Liver (tissue), 9 donors: ENCODE results near the gene PMS1. TPM values are rescaled to one million over a fixed set of nuclear protein-coding genes. Genes with fewer than 3 reads are reported as not detected.

Experiments
- DNase-seq: peaks from one replicate; pipeline ENCODE4 v3.0.0-alpha.2; 2017; ENCODE audit warnings: low spot score
- H3K27ac ChIP-seq, 2 donors: one replicate each; pipeline ENCODE4 v1.7.0; 2013; ENCODE audit warnings: inconsistent platforms in 2 of 2, low read length in 2 of 2, control low read depth in 1 of 2, low read depth in 1 of 2, mild to moderate bottlenecking in 1 of 2
- H3K27me3 ChIP-seq, 4 donors: one replicate each; pipeline versions ENCODE4 v1.6.1 to v1.7.0; 2013; ENCODE audit warnings: low read length in 3 of 4, inconsistent platforms in 1 of 4, mild to moderate bottlenecking in 1 of 4, moderate library complexity in 1 of 4; ENCODE audit not compliant: control insufficient read depth in 4 of 4, insufficient read depth in 4 of 4
- H3K36me3 ChIP-seq, 4 donors: one replicate each; pipeline versions ENCODE4 v1.6.1 to v1.7.0; 2013; ENCODE audit warnings: low read length in 3 of 4, mild to moderate bottlenecking in 3 of 4, low read depth in 1 of 4, moderate library complexity in 1 of 4; ENCODE audit not compliant: control insufficient read depth in 4 of 4, insufficient read depth in 3 of 4
- H3K4me1 ChIP-seq, 4 donors: one replicate each; pipeline versions ENCODE4 v1.6.1 to v1.7.0; 2013; ENCODE audit warnings: low read length in 3 of 4, mild to moderate bottlenecking in 3 of 4, moderate library complexity in 1 of 4; ENCODE audit not compliant: control insufficient read depth in 4 of 4, insufficient read depth in 4 of 4
- H3K4me3 ChIP-seq, 3 donors: one replicate each; pipeline versions ENCODE4 v1.6.1 to v1.7.0; 2013; ENCODE audit warnings: low read length in 3 of 3, control low read depth in 1 of 3, low read depth in 1 of 3, mild to moderate bottlenecking in 1 of 3
- H3K9ac ChIP-seq, 2 donors: one replicate each; pipeline ENCODE4 v1.7.0; 2013; ENCODE audit warnings: low read length in 2 of 2, mild to moderate bottlenecking in 2 of 2, moderate library complexity in 2 of 2, control low read depth in 1 of 2, low read depth in 1 of 2
- H3K9me3 ChIP-seq, 4 donors: one replicate each; pipeline versions ENCODE4 v1.6.1 to v1.7.0; 2013; ENCODE audit warnings: low read length in 3 of 4; ENCODE audit not compliant: control insufficient read depth in 4 of 4
- ATF3 ChIP-seq: IDR thresholded peaks from 2 replicates; pipeline ENCODE4 v1.6.1; 2016; ENCODE audit warnings: antibody characterized with exemption
- EGR1 ChIP-seq, 2 donors: IDR thresholded peaks; 2 replicates each; pipeline ENCODE4 v1.6.1; 2016 to 2018; ENCODE audit warnings: antibody characterized with exemption in 2 of 2, low read depth in 2 of 2
- FOXA1 ChIP-seq: IDR thresholded peaks from 2 replicates; pipeline ENCODE4 v1.6.1; 2016; ENCODE audit warnings: antibody characterized with exemption
- FOXA2 ChIP-seq: IDR thresholded peaks from 2 replicates; pipeline ENCODE4 v1.6.1; 2016; ENCODE audit warnings: antibody characterized with exemption
- HNF4A ChIP-seq, 2 donors: conservative IDR thresholded peaks; 2 replicates each; pipeline ENCODE4 v1.6.1; 2016; ENCODE audit warnings: antibody characterized with exemption in 2 of 2, mild to moderate bottlenecking in 2 of 2
- HNF4G ChIP-seq: IDR thresholded peaks from 2 replicates; pipeline ENCODE4 v1.6.1; 2016; ENCODE audit warnings: antibody characterized with exemption
- MAX ChIP-seq: IDR thresholded peaks from 2 replicates; pipeline ENCODE4 v1.6.1; 2016; ENCODE audit warnings: antibody characterized with exemption
- NR2F2 ChIP-seq: IDR thresholded peaks from 2 replicates; pipeline ENCODE4 v1.6.1; 2016; ENCODE audit warnings: antibody characterized with exemption
- RAD21 ChIP-seq, 2 donors: IDR thresholded peaks; 2 replicates each; pipeline ENCODE4 v1.6.1; 2016; ENCODE audit warnings: antibody characterized with exemption in 2 of 2, mild to moderate bottlenecking in 2 of 2
- RXRA ChIP-seq, 2 donors: IDR thresholded peaks; 2 replicates each; pipeline ENCODE4 v1.6.1; 2017 to 2018; ENCODE audit warnings: antibody characterized with exemption in 2 of 2, mild to moderate bottlenecking in 1 of 2
- SP1 ChIP-seq: IDR thresholded peaks from 2 replicates; pipeline ENCODE4 v1.6.1; 2018; ENCODE audit warnings: antibody characterized with exemption, mild to moderate bottlenecking
- TAF1 ChIP-seq: conservative IDR thresholded peaks from 2 replicates; pipeline ENCODE4 v1.6.1; 2016; ENCODE audit warnings: antibody characterized with exemption, mild to moderate bottlenecking
- YY1 ChIP-seq: IDR thresholded peaks from 2 replicates; pipeline ENCODE4 v1.6.1; 2016; ENCODE audit warnings: antibody characterized with exemption, mild to moderate bottlenecking
- WGBS: extraction: QIAGEN DNeasy Blood & Tissue Kit; methylation state at CpG from one replicate; pipeline ENCODE4 v1.1.7; 2013; 5-methylcytosine and 5-hydroxymethylcytosine counted together
- polyA plus RNA-seq, 2 donors: library from polyadenylated mRNA; stranded (reverse) in 1 of 2; unstranded in 1 of 2; fragments of 200-250 nt in 1 of 2; fragments of >200 nt in 1 of 2; fragmentation: Nextera tagmentation in 1 of 2; extraction: Ambion mirVana in 1 of 2; gene quantifications; one replicate each; pipeline versions ENCODE4 v1.2.1 to v1.2.3, GENCODE V29; 2013 to 2015
- total RNA-seq, 2 donors: library from RNA; depleted of rRNA; stranded (reverse); fragments of >200 nt; gene quantifications; one replicate each; pipeline ENCODE4 v1.2.3, GENCODE V29; 2014
- TF ChIP-seq, protein P1 (sequence below): fragments of 150-350 bp; IDR thresholded peaks from 2 replicates; pipeline ENCODE4 v1.5.1; 2017; ENCODE audit warnings: improper control_type of control experiment, low read depth, low read length; ENCODE audit not compliant: missing input control
- TF ChIP-seq, protein P2 (sequence below): IDR thresholded peaks from 2 replicates; pipeline ENCODE4 v1.6.1; 2016; ENCODE audit warnings: antibody characterized with exemption, mild to moderate bottlenecking
- donor health status: healthy.
- donor health status: healthy.
- donor health status: healthy.
- donor health status: healthy.
- donor health status: healthy.

The PMS1 gene
- total and polyA plus RNA-seq, 4 donors: 3.0 to 19.2 (median 8.7) TPM

DNA sequence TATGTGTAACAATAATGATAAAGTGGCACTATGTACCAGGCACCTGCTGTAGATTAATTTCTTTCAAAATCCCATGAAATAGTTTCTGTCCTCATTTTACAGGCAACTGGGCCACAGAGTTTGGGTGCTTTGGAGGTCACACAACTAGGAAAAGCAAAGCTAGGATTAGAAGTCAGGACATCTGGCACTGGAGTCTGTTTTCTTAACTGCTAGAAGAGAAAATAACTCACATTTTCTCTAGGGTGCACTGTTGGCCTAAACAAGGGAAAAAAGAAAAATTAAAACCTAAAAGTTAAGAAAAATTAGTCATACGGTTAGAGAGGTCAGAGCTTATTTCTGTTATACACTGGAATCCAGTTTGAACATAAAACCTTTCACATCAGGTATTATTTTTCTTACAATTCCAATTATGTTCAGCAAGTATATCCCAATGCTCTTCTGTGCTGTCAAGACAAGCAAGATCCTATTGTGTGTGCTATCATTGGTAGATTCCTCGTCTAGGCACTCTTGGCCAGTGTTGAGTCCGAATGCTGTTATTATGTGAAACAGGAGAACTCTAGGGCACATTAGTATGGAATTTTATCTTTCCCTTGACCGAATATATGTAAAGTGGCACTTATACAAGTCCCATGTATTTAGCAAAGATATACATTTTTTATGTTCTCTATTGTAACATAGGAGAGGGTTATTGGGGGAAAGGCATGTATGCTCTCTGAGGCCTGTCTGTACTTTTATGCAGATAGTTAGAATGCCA, 20.2 kb upstream of the PMS1 start:
- H3K4me3 ChIP-seq: no peak overlapping the region
- no peak overlapping the region for H3K27ac ChIP-seq
- no peaks in the 10 kb centered on the region for H3K9me3 ChIP-seq
- H3K27me3 ChIP-seq: no peaks in the 10 kb centered on the region
- H3K9ac ChIP-seq: no peak overlapping the region
- TF ChIP-seq RAD21 (IDR thresholded peaks at IDR 0.05): no peak
- no peak for TF ChIP-seq YY1
- no peak for TF ChIP-seq HNF4G
- no peak for TF ChIP-seq FOXA2
- no peak for TF ChIP-seq MAX
- no peak for TF ChIP-seq FOXA1
- WGBS: 91% methylated on average over 4 of the region's 4 CpGs
- H3K36me3 ChIP-seq: peaks cover 0 to 12% (median 1%) of the 10 kb centered on the region in 4 donors
- DNase-seq: no peak
- peaks cover 0 to 17% (median 15%) of the 10 kb centered on the region in 4 donors for H3K4me1 ChIP-seq

DNA sequence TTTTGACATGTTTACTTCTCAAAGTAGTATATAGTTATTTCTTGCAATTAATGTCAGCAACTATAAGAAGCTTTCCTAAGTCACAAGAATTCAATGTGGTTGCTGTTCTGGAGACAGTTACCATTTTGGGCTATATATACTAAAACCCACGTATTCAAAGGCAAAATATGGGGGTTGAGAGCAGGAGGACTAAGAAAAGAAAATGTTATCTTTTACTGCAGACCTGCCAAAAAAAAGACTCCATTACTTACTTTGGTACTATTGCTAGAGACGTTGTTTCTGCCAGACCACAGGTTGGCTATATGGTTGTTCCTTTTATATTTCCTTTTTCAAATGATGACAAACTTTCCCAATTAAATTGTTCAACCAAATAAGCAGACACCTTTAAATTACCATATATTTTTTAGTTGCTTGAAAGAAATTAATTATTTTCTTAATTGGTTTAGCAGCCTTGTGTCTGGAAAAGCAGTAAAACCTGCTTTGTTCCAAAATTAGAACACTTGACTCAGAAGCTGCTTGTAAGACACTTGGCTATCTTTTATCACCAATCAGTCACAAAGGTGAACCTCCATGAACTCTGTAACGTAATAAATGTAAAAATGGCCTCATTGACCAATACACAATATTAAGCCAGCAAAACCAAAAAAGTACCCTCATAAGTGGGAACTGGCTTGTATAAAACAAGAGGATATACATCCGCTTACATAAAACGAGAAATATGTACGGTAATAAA, 13.5 kb upstream of the PMS1 start:
- no peaks in the 10 kb centered on the region for H3K27me3 ChIP-seq
- no peak overlapping the region for H3K9ac ChIP-seq
- H3K27ac ChIP-seq: no peak overlapping the region
- peaks cover 0 to 52% (median 32%) of the 10 kb centered on the region in 4 donors for H3K36me3 ChIP-seq
- H3K9me3 ChIP-seq: no peaks in the 10 kb centered on the region
- H3K4me3 ChIP-seq: no peak overlapping the region
- no peaks in the 10 kb centered on the region for H3K4me1 ChIP-seq
- 61% methylated on average over 6 of the region's 6 CpGs for WGBS
- DNase-seq: no peak
- TF ChIP-seq FOXA2 (no peak), EGR1 (IDR thresholded peaks at IDR 0.05; ENCODE audit: low read depth in 2 of 2) (no peak), TAF1 (no peak)

GRCh38 chr2:189772212-189772611, 12.0 kb upstream of the PMS1 start:
- Histone ChIP-seq H3K4me3 (no peak overlapping the region), H3K36me3 (peaks cover 0 to 52% (median 35%) of the 10 kb centered on the region in 4 donors), H3K27me3 (no peaks in the 10 kb centered on the region), H3K4me1 (no peaks in the 10 kb centered on the region), H3K9ac (no peak overlapping the region), H3K9me3 (no peaks in the 10 kb centered on the region), H3K27ac (no peak overlapping the region)
- no peak for DNase-seq
- no peak for TF ChIP-seq NR2F2
- 97% methylated on average over 1 of the region's 1 CpG for WGBS

- peaks cover 3 to 23% (median 9%) of the 10 kb centered on the region in 4 donors for H3K4me1 ChIP-seq
- peak overlapping the region in 1 of 2 donors; percentile 98 for H3K27ac ChIP-seq
- no peak for DNase-seq
- H3K9ac ChIP-seq: no peak overlapping the region
- 53% methylated on average over 4 of the region's 4 CpGs for WGBS
- no peaks in the 10 kb centered on the region for H3K9me3 ChIP-seq
- H3K27me3 ChIP-seq: no peaks in the 10 kb centered on the region
- H3K36me3 ChIP-seq: peaks cover 1 to 17% (median 5%) of the 10 kb centered on the region in 4 donors
- no peak overlapping the region for H3K4me3 ChIP-seq
- no peak for TF ChIP-seq NR2F2
- TF ChIP-seq HNF4G: no peak
- no peak for TF ChIP-seq TAF1
- TF ChIP-seq, protein P1, sequence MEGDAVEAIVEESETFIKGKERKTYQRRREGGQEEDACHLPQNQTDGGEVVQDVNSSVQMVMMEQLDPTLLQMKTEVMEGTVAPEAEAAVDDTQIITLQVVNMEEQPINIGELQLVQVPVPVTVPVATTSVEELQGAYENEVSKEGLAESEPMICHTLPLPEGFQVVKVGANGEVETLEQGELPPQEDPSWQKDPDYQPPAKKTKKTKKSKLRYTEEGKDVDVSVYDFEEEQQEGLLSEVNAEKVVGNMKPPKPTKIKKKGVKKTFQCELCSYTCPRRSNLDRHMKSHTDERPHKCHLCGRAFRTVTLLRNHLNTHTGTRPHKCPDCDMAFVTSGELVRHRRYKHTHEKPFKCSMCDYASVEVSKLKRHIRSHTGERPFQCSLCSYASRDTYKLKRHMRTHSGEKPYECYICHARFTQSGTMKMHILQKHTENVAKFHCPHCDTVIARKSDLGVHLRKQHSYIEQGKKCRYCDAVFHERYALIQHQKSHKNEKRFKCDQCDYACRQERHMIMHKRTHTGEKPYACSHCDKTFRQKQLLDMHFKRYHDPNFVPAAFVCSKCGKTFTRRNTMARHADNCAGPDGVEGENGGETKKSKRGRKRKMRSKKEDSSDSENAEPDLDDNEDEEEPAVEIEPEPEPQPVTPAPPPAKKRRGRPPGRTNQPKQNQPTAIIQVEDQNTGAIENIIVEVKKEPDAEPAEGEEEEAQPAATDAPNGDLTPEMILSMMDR: no peak
- no peak for TF ChIP-seq ATF3
- TF ChIP-seq EGR1 (IDR thresholded peaks at IDR 0.05; ENCODE audit: low read depth in 2 of 2): no peak
- no peak for TF ChIP-seq MAX
- TF ChIP-seq, protein P2, sequence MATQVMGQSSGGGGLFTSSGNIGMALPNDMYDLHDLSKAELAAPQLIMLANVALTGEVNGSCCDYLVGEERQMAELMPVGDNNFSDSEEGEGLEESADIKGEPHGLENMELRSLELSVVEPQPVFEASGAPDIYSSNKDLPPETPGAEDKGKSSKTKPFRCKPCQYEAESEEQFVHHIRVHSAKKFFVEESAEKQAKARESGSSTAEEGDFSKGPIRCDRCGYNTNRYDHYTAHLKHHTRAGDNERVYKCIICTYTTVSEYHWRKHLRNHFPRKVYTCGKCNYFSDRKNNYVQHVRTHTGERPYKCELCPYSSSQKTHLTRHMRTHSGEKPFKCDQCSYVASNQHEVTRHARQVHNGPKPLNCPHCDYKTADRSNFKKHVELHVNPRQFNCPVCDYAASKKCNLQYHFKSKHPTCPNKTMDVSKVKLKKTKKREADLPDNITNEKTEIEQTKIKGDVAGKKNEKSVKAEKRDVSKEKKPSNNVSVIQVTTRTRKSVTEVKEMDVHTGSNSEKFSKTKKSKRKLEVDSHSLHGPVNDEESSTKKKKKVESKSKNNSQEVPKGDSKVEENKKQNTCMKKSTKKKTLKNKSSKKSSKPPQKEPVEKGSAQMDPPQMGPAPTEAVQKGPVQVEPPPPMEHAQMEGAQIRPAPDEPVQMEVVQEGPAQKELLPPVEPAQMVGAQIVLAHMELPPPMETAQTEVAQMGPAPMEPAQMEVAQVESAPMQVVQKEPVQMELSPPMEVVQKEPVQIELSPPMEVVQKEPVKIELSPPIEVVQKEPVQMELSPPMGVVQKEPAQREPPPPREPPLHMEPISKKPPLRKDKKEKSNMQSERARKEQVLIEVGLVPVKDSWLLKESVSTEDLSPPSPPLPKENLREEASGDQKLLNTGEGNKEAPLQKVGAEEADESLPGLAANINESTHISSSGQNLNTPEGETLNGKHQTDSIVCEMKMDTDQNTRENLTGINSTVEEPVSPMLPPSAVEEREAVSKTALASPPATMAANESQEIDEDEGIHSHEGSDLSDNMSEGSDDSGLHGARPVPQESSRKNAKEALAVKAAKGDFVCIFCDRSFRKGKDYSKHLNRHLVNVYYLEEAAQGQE: no peak
- TF ChIP-seq HNF4A (conservative IDR thresholded peaks at IDR 0.05): no peak
- no peak for TF ChIP-seq FOXA1
- no peak for TF ChIP-seq YY1
- no peak for TF ChIP-seq SP1
- no peak for TF ChIP-seq RXRA (IDR thresholded peaks at IDR 0.05)
These were observed 2.0 kb upstream of the PMS1 start for GRCh38 chr2:189782221-189782671.
